H1 (cell line): Measurements from ENCODE around the gene VAT1L. TPM values are rescaled to one million over a fixed set of nuclear protein-coding genes. Genes with fewer than 3 reads are reported as not detected.
A peak's percentile ranks its signal among the peaks of the same experiment; 100 is the strongest.

Experiments used
- CTCF ChIA-PET: fragments of 300-600 bp; sonication (Branson Sonifier 250); formaldehyde crosslinking; loops from one replicate; lab custom pipeline; 2021; ENCODE audit not compliant: partially characterized antibody; lab: Charles Lee
- POLR2A ChIA-PET: fragments of 300-600 bp; sonication (Branson Sonifier 250); formaldehyde crosslinking; loops from one replicate; lab custom pipeline; 2021; ENCODE audit warnings: inconsistent platforms; ENCODE audit not compliant: partially characterized antibody; lab: Charles Lee
- DNase-seq, 2 experiments: peaks; one replicate each; pipeline versions ENCODE4 v3.0.0 to v3.0.0-alpha.2; 2010 to 2022; ENCODE audit warnings: low spot score in 2 of 2, low read depth in 1 of 2, mixed read lengths in 1 of 2
- FAIRE-seq: peaks from 2 replicates; lab custom pipeline; 2011; peaks lifted over from hg19 to GRCh38; lab: Jason Lieb, UNC
- H2AFZ ChIP-seq: 2 replicates; pipeline ENCODE4 v1.8.1; 2012; ENCODE audit warnings: low read length, inconsistent platforms
- H2AK5ac ChIP-seq: 2 replicates; pipeline ENCODE4 v1.6.1; 2013; ENCODE audit warnings: low read depth, low read length
- H2BK120ac ChIP-seq: replicated peaks from 2 replicates; pipeline ENCODE3; 2013; ENCODE audit warnings: low read depth, low read length, inconsistent platforms
- H2BK12ac ChIP-seq: 2 replicates; pipeline ENCODE4 v1.6.1; 2013; ENCODE audit warnings: low read depth, low read length
- H2BK15ac ChIP-seq: 2 replicates; pipeline ENCODE4 v1.6.1; 2013; ENCODE audit warnings: low read length
- H2BK20ac ChIP-seq: 2 replicates; pipeline ENCODE4 v1.6.1; 2013; ENCODE audit warnings: low read length
- H2BK5ac ChIP-seq: 2 replicates; pipeline ENCODE4 v1.6.1; 2013; ENCODE audit warnings: low read depth, low read length
- H3K14ac ChIP-seq: 2 replicates; pipeline ENCODE4 v1.6.1; 2013; ENCODE audit warnings: inconsistent platforms; ENCODE audit not compliant: insufficient read length
- H3K18ac ChIP-seq: 2 replicates; pipeline ENCODE4 v1.6.1; 2013; ENCODE audit warnings: low read length; ENCODE audit errors: extremely low read depth
- H3K23ac ChIP-seq: 2 replicates; pipeline ENCODE4 v1.6.1; 2013; ENCODE audit warnings: inconsistent platforms; ENCODE audit not compliant: insufficient read length
- H3K23me2 ChIP-seq: 2 replicates; pipeline ENCODE4 v1.6.1; 2013; ENCODE audit warnings: low read depth, low read length
- H3K27ac ChIP-seq: 2 replicates; pipeline ENCODE4 v1.6.1; 2011; ENCODE audit warnings: low read depth, low read length, inconsistent platforms
- H3K27me3 ChIP-seq, 4 experiments: replicated peaks in 1 of 4; 1 replicate in 1 of 4; 2 replicates in 3 of 4; pipeline versions ENCODE4 v1.6.1 to v1.8.1; 2011 to 2013; ENCODE audit warnings: low read length in 3 of 4, mild to moderate bottlenecking in 3 of 4, inconsistent platforms in 2 of 4, mixed read lengths in 2 of 4, moderate library complexity in 1 of 4; ENCODE audit not compliant: control insufficient read depth in 3 of 4, insufficient read depth in 3 of 4; ENCODE audit errors: extremely low read depth in 1 of 4
- H3K36me3 ChIP-seq, 4 experiments: 2 replicates each; pipeline versions ENCODE4 v1.6.1 to v1.8.1; 2011 to 2013; ENCODE audit warnings: mild to moderate bottlenecking in 4 of 4, low read length in 3 of 4, moderate library complexity in 2 of 4, control low read depth in 1 of 4, inconsistent platforms in 1 of 4; ENCODE audit not compliant: insufficient read depth in 4 of 4, control insufficient read depth in 2 of 4
- H3K4ac ChIP-seq: replicated peaks from 2 replicates; pipeline ENCODE3; 2013; ENCODE audit warnings: low read length, low read depth, mixed read lengths, inconsistent platforms; ENCODE audit not compliant: insufficient read length
- H3K4me1 ChIP-seq, 4 experiments: replicated peaks in 1 of 4; 1 replicate in 1 of 4; 2 replicates in 3 of 4; pipeline versions ENCODE4 v1.6.1 to v1.8.1; 2011 to 2013; ENCODE audit warnings: low read length in 3 of 4, inconsistent platforms in 2 of 4, mixed read lengths in 1 of 4; ENCODE audit not compliant: insufficient read depth in 4 of 4, control insufficient read depth in 3 of 4
- H3K4me2 ChIP-seq, 2 experiments: 2 replicates each; pipeline versions ENCODE4 v1.6.1 to v1.8.1; 2011 to 2013; ENCODE audit warnings: low read depth in 2 of 2, low read length in 2 of 2, control low read depth in 1 of 2, inconsistent platforms in 1 of 2, mild to moderate bottlenecking in 1 of 2; ENCODE audit not compliant: insufficient read depth in 1 of 2
- H3K4me3 ChIP-seq, 4 experiments: fragments of 200-600, 300-600 bp in 1 of 4; sonication (generic), shearing (Covaris generic), sonication (Bioruptor Twin) in 1 of 4; 2 replicates each; pipeline versions ENCODE4 v1.5.1 to v1.8.1; 2011 to 2016; ENCODE audit warnings: low read length in 4 of 4, low read depth in 3 of 4, control low read depth in 2 of 4, inconsistent platforms in 2 of 4, mild to moderate bottlenecking in 2 of 4, mixed read lengths in 1 of 4, moderate library complexity in 1 of 4; ENCODE audit not compliant: insufficient read depth in 2 of 4; ENCODE audit errors: extremely low read depth in 1 of 4
- H3K56ac ChIP-seq: replicated peaks from 2 replicates; pipeline ENCODE3; 2013; ENCODE audit warnings: low read depth, mild to moderate bottlenecking, mixed read lengths, low read length, inconsistent platforms; ENCODE audit not compliant: insufficient read length
- H3K79me1 ChIP-seq: 2 replicates; pipeline ENCODE4 v1.6.1; 2013; ENCODE audit warnings: low read depth, low read length, control low read depth
- H3K79me2 ChIP-seq, 2 experiments: 2 replicates each; pipeline versions ENCODE4 v1.6.1 to v1.8.1; 2012 to 2013; ENCODE audit warnings: low read length in 2 of 2, mild to moderate bottlenecking in 2 of 2, inconsistent platforms in 1 of 2; ENCODE audit not compliant: insufficient read depth in 2 of 2, control insufficient read depth in 1 of 2
- H3K9ac ChIP-seq, 4 experiments: replicated peaks in 1 of 4; 1 replicate in 1 of 4; 2 replicates in 3 of 4; pipeline versions ENCODE4 v1.6.1 to v1.8.1; 2011 to 2013; ENCODE audit warnings: low read depth in 3 of 4, low read length in 3 of 4, control low read depth in 2 of 4, mild to moderate bottlenecking in 2 of 4, moderate library complexity in 2 of 4, inconsistent platforms in 1 of 4; ENCODE audit errors: extremely low read depth in 1 of 4
- H3K9me3 ChIP-seq, 2 experiments: 2 replicates each; pipeline versions ENCODE4 v1.6.1 to v1.8.1; 2012 to 2013; ENCODE audit warnings: mild to moderate bottlenecking in 2 of 2, moderate library complexity in 2 of 2, control low read depth in 1 of 2, inconsistent platforms in 1 of 2, low read depth in 1 of 2, low read length in 1 of 2, mixed read lengths in 1 of 2; ENCODE audit not compliant: insufficient read depth in 2 of 2
- H4K20me1 ChIP-seq, 2 experiments: replicated peaks in 1 of 2; 2 replicates each; pipeline versions ENCODE3 to v1.8.1; 2011 to 2013; ENCODE audit warnings: inconsistent platforms in 2 of 2, low read length in 2 of 2, mild to moderate bottlenecking in 1 of 2; ENCODE audit not compliant: insufficient read depth in 2 of 2, control insufficient read depth in 1 of 2
- H4K5ac ChIP-seq: 2 replicates; pipeline ENCODE4 v1.6.1; 2013; ENCODE audit warnings: low read length, low read depth, mixed read lengths, inconsistent platforms; ENCODE audit not compliant: insufficient read length
- H4K8ac ChIP-seq: 2 replicates; pipeline ENCODE4 v1.8.0; 2013; ENCODE audit warnings: mild to moderate bottlenecking, moderate library complexity, low read length, inconsistent platforms; ENCODE audit not compliant: insufficient read depth; ENCODE audit errors: extremely low read depth
- H4K91ac ChIP-seq: replicated peaks from 2 replicates; pipeline ENCODE3; 2013; ENCODE audit warnings: low read length, mixed read lengths, inconsistent platforms; ENCODE audit not compliant: insufficient read length
- ASH2L ChIP-seq: fragments of 200-600, 300-600 bp; sonication (generic); IDR thresholded peaks from one replicate; pipeline ENCODE4 v1.7.1; 2017; ENCODE audit warnings: low read length
- CBX8 ChIP-seq: fragments of 300-800, 300-1000 bp; sonication (generic); IDR thresholded peaks from 2 replicates; pipeline ENCODE4 v1.7.1; 2016; ENCODE audit warnings: low read depth, low read length, borderline replicate concordance
- CTBP2 ChIP-seq: IDR thresholded peaks from 2 replicates; pipeline ENCODE4 v1.7.0; 2011; ENCODE audit warnings: borderline replicate concordance, mild to moderate bottlenecking, moderate library complexity, mixed read lengths, low read length; ENCODE audit not compliant: insufficient read depth, insufficient read length
- EGR1 ChIP-seq: IDR thresholded peaks from 2 replicates; pipeline ENCODE4 v1.6.1; 2011; ENCODE audit warnings: low read depth, low read length, borderline replicate concordance
- GTF2F1 ChIP-seq: IDR thresholded peaks from 2 replicates; pipeline ENCODE4 v1.6.1; 2012; ENCODE audit warnings: low read depth, low read length, improper control_type of control experiment, borderline replicate concordance
- KDM1A ChIP-seq: fragments of 200-600, 300-600 bp; sonication (generic); IDR thresholded peaks from 2 replicates; pipeline ENCODE4 v1.7.1; 2016; ENCODE audit warnings: mild to moderate bottlenecking, low read length, borderline replicate concordance
- KDM5A ChIP-seq: fragments of 200-600 bp; IDR thresholded peaks from 2 replicates; pipeline ENCODE4 v1.7.1; 2012; ENCODE audit warnings: mild to moderate bottlenecking, low read length, inconsistent platforms, mixed read lengths
- MAFK ChIP-seq: IDR thresholded peaks from 2 replicates; pipeline ENCODE4 v1.6.1; 2012; ENCODE audit warnings: low read depth, mild to moderate bottlenecking, improper control_type of control experiment, low read length
- NANOG ChIP-seq: IDR thresholded peaks from 2 replicates; pipeline ENCODE4 v1.6.1; 2011; ENCODE audit warnings: low read length, low read depth, mild to moderate bottlenecking, inconsistent platforms; ENCODE audit not compliant: insufficient read depth, poor library complexity, severe bottlenecking
- SIRT6 ChIP-seq: IDR thresholded peaks from one replicate; pipeline ENCODE4 v1.7.1; 2012; ENCODE audit warnings: low read length, inconsistent platforms
- TAF1 ChIP-seq: IDR thresholded peaks from 2 replicates; pipeline ENCODE4 v1.6.1; 2011; ENCODE audit warnings: mild to moderate bottlenecking, low read depth, low read length
- TEAD4 ChIP-seq: IDR thresholded peaks from 2 replicates; pipeline ENCODE4 v1.6.1; 2012; ENCODE audit warnings: low read depth, low read length, inconsistent platforms, mixed read lengths
- YY1 ChIP-seq: IDR thresholded peaks from 2 replicates; pipeline ENCODE4 v1.6.1; 2011; ENCODE audit warnings: low read depth, mild to moderate bottlenecking, low read length
- WGBS, 2 experiments: shearing (Covaris generic) in 1 of 2; methylation state at CpG; one replicate each; pipeline versions ENCODE4 v1.1.6 to v1.1.7; 2013 to 2015; ENCODE audit warnings: low lambda C conversion rate in 2 of 2, mixed read lengths in 2 of 2, inconsistent platforms in 1 of 2, low coverage in 1 of 2, missing lambda C conversion rate in 1 of 2; ENCODE audit not compliant: insufficient replicate concordance in 2 of 2, insufficient coverage in 1 of 2, insufficient read length in 1 of 2; ENCODE audit errors: extremely low coverage in 1 of 2, missing lambda C conversion rate in 1 of 2; 5-methylcytosine and 5-hydroxymethylcytosine counted together
- polyA plus RNA-seq, 7 experiments: library from polyadenylated mRNA; depleted of rRNA in 3 of 7; stranded (reverse) in 5 of 7; unstranded in 2 of 7; fragments of >200 nt in 5 of 7; fragments of 200-250 nt in 2 of 7; gene quantifications; 1 replicate in 5 of 7; 2 replicates in 1 of 7; 4 replicates in 1 of 7; pipeline versions ENCODE4 v1.2.1 to v1.2.3, GENCODE V29; 2011 to 2013; ENCODE audit warnings: missing spikeins in 2 of 7, mixed read lengths in 2 of 7
- total RNA-seq: library from RNA; stranded (reverse); fragmentation: NEBNext Ultra II Directional; extraction: Animal tissue kit (Norgen Biotek cat#: 25700); gene quantifications from 2 replicates; pipeline ENCODE4 v1.2.1, GENCODE V29; 2021

Gene VAT1L
- total and polyA plus RNA-seq, 2 of the 8 experiments (the other 6 are each of a cell fraction or from before 2014, with no cell fraction given), result 46.3 to 48.2 TPM

- H3K23ac ChIP-seq, result no peak overlapping the region
- H3K27me3 ChIP-seq, result no peaks in the 10 kb centered on the region
- H3K4ac ChIP-seq, result no peak overlapping the region
- no peak overlapping the region for H2BK20ac ChIP-seq
- H3K56ac ChIP-seq, result no peak overlapping the region
- H3K23me2 ChIP-seq, result no peaks in the 10 kb centered on the region
- POLR2A ChIA-PET, result no interaction called here
- H4K91ac ChIP-seq, result no peak overlapping the region
- H3K36me3 ChIP-seq, result peaks cover 2 to 28% (median 21%) of the 10 kb centered on the region in 4 experiments; a peak in 6 of 8 replicates
- no peaks in the 10 kb centered on the region for H4K20me1 ChIP-seq
- no peak overlapping the region for H3K14ac ChIP-seq
- H3K9me3 ChIP-seq, result no peaks in the 10 kb centered on the region
- H2AFZ ChIP-seq, result no peak overlapping the region
- CTCF ChIA-PET, result interaction anchor here (0.5 to 1.7 kb wide), 4 partner anchors 16 to 53 kb away, joined by 3 to 4 read pairs (median 3); no protein-coding TSS in a partner anchor
- no peak overlapping the region; a peak in 1 of 4 replicates for H3K4me2 ChIP-seq
- H4K8ac ChIP-seq, result no peak overlapping the region
- no peak overlapping the region for H2BK5ac ChIP-seq
- no peak overlapping the region for H3K18ac ChIP-seq
- H2AK5ac ChIP-seq, result no peak overlapping the region
- H3K27ac ChIP-seq, result no peak overlapping the region
- DNase-seq (no peak), FAIRE-seq (no peak)
- 91% methylated on average over 5 of the region's 5 CpGs; no CpG with 5 or more reads in 1 of the 2 experiments for WGBS, 2 experiments
- no peak overlapping the region for H4K5ac ChIP-seq
- peaks cover 2% of the 10 kb centered on the region; the same call in 1 of the 2 replicates for H3K79me1 ChIP-seq
- H3K4me3 ChIP-seq, result no peak overlapping the region
- H3K79me2 ChIP-seq, result no peaks in the 10 kb centered on the region
- no peak overlapping the region for H3K9ac ChIP-seq
- 0 out of 2 replicates have a peak overlapping the region, but pooled peaks have one; percentile 34 for H2BK15ac ChIP-seq
- peaks cover 0 to 7% (median 2%) of the 10 kb centered on the region in 4 experiments; a peak in 2 of 7 replicates for H3K4me1 ChIP-seq
- H2BK12ac ChIP-seq, result no peak overlapping the region
- H2BK120ac ChIP-seq, result no peak overlapping the region
- TF ChIP-seq CBX8 (no peak), ASH2L (no peak), TAF1 (no peak), NANOG (no peak), YY1 (no peak), TEAD4 (no peak), GTF2F1 (no peak), EGR1 (no peak), MAFK (no peak), KDM1A (no peak), SIRT6 (no peak), CTBP2 (no peak), KDM5A (no peak)
These were observed 34.3 kb downstream of the VAT1L start for GRCh38 chr16:77822661-77823060.
